HG03175 (cell line): ENCODE results near the gene CAPN15.
"Not testable (repeated sequence)": the region's sequence is repeated elsewhere in the genome, so short reads cannot be mapped to it uniquely, and the experiment has no call there.

Experiments
- ATAC-seq: cut with Tn5 transposase; IDR thresholded peaks from one replicate; pipeline ENCODE4 v1.9.1; 2021; ENCODE audit warnings: mild to moderate bottlenecking, moderate library complexity; ENCODE audit not compliant: unreplicated experiment

Gene CAPN15

GRCh38 chr16:527015-527903 lies at the start of gene CAPN15:
CAPN15 (plus strand) TSS chr16:527712; CDS start chr16:546839, 19,127 bp downstream.
- ATAC-seq = peak; percentile 68

- ATAC-seq = not testable (repeated sequence)
These were observed 49.2 kb upstream of the CAPN15 start for GRCh38 chr16:478287-478686.

- no peak for ATAC-seq
These were observed 44.9 kb upstream of the CAPN15 start for GRCh38 chr16:482468-483185.

GRCh38 chr16:483341-484075 lies 44.0 kb upstream of the CAPN15 start:
- ATAC-seq = no peak

GRCh38 chr16:489606-490005 lies 37.9 kb upstream of the CAPN15 start:
- no peak for ATAC-seq

GRCh38 chr16:490768-491167 lies 36.7 kb upstream of the CAPN15 start:
- no peak for ATAC-seq

GRCh38 chr16:491220-491919 lies 36.1 kb upstream of the CAPN15 start:
- no peak for ATAC-seq

GRCh38 chr16:492211-492875 lies 35.2 kb upstream of the CAPN15 start:
- no peak for ATAC-seq

- not testable (repeated sequence) for ATAC-seq
These were observed 32.8 kb upstream of the CAPN15 start for GRCh38 chr16:494676-495075.

GRCh38 chr16:495127-495748 lies 32.3 kb upstream of the CAPN15 start:
- ATAC-seq = no peak

GRCh38 chr16:496097-496886 lies 31.2 kb upstream of the CAPN15 start:
- ATAC-seq = no peak

GRCh38 chr16:497258-497657 lies 30.3 kb upstream of the CAPN15 start:
- no peak for ATAC-seq

GRCh38 chr16:499924-500323 lies 27.6 kb upstream of the CAPN15 start:
- no peak for ATAC-seq

- no peak for ATAC-seq
These were observed 26.8 kb upstream of the CAPN15 start for GRCh38 chr16:500709-501108.

- no peak for ATAC-seq
These were observed 25.2 kb upstream of the CAPN15 start for GRCh38 chr16:502179-502943.

- ATAC-seq = no peak
These were observed 24.1 kb upstream of the CAPN15 start for GRCh38 chr16:503150-504071.
